GM21360 (cell line): ENCODE data around the gene EDRF1.
"Not testable (repeated sequence)": the region's sequence is repeated elsewhere in the genome, so short reads cannot be mapped to it uniquely, and the experiment has no call there.

Source experiments
- ATAC-seq: cut with Tn5 transposase; IDR thresholded peaks from one replicate; pipeline ENCODE4 v1.9.1; 2021; ENCODE audit warnings: mild to moderate bottlenecking, moderate library complexity; ENCODE audit not compliant: unreplicated experiment

EDRF1 gene

GRCh38 chr10:125707541-125708468 lies 11.7 kb upstream of the EDRF1 start:
- no peak for ATAC-seq

GRCh38 chr10:125708971-125709503 lies 10.5 kb upstream of the EDRF1 start:
- no peak for ATAC-seq

- no peak for ATAC-seq
Measured at GRCh38 chr10:125709553-125710474, 9.7 kb upstream of the EDRF1 start.

DNA sequence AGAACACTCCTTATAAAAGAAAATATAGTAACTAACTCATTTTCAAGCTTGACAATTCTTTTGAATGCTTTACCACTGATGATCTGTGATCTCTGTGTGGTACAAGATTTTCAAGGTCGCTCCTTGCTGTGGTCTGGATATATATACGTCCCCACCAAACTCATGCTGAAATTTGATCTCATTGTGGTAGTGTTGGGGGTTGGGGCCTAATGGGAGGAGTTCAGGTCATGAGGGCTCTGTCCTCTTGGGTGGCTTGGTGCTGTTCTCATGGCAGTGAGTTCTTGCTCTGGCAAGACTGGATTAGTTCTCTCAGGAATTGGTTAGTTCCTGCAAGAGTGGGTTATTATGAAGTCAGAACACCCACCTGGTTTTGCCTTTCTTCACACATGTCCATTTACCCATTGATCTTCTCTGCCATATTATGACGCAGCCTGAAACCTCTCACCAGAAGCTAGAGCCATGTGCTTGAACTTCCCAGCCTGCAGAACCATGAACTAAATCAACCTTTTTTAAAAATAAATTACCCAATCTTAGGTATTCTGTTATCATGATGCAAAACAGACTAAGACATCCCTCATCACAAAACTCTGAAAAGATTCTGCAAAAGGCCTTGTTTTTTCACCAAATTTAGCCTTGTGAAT lies 8.3 kb upstream of the EDRF1 start:
- ATAC-seq = no peak

- ATAC-seq = not testable (repeated sequence)
Measured at GRCh38 chr10:125714728-125715127, 4.8 kb upstream of the EDRF1 start.

- no peak for ATAC-seq
Measured at GRCh38 chr10:125720002-125720382, 483 bp downstream of the EDRF1 start.

- peak; percentile 16 for ATAC-seq
Measured at GRCh38 chr10:125721035-125721434, 1.5 kb downstream of the EDRF1 start.

- ATAC-seq = no peak
Measured at GRCh38 chr10:125722811-125723210, 3.3 kb downstream of the EDRF1 start.

DNA sequence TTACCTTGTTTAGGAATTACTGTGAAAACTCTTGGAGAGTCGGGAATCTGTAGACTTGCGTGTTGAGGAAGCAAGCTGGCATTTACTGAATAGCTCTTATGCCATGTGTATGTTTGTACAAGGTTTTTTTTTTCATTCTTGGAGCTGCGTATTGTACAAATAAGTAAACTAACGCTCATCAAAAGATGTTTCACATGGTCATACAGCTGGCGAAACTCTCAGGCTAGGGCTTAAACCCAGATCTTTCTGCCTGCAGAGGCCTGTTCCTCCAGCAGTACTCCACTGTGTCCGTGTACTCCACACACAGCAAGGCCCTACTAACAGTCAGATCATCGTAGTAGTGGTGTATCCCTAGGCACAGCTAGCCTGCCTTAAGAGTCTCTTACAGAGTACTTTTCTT lies 7.4 kb downstream of the EDRF1 start:
- ATAC-seq = no peak

DNA sequence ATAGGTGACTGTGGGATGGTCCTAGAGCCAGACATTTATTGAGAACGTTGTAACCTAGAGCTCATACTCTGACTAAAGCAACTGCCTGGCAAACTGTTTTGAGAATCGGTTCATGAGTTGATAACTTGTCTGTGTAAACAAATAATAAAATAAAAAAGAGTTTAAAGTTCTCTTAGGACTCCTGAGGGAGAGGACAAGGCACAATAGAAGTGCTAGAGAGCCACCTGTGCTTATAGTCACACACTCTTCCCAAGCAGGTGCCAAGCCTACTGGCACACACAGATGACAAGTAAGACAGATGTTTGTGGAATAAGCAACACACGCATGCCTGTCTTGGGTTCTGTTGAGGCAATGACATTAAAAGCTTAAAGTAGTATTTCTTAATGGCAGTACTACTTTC lies 7.9 kb downstream of the EDRF1 start:
- no peak for ATAC-seq

- no peak for ATAC-seq
Measured at GRCh38 chr10:125734148-125734547, 14.6 kb downstream of the EDRF1 start.

DNA sequence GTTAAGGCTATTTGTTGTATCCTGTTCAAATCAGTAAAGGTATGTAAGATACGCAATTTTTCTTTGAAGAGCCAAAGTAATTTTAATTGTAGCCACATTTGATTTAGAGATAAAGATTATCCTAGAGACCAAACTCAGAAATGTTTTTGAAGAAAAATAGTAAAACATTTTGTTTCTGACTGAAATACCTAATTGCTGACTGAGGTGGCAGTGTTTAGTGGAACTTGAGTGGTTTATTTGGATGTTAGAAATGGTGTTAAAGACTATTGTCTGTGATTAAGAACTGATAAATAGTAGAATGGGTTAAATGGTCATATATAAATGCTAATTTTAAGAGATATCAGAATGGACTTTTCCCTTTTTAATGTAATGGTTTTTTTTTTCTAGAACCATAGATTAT lies 15.3 kb downstream of the EDRF1 start:
- no peak for ATAC-seq

- no peak for ATAC-seq
Measured at GRCh38 chr10:125738206-125738605, 18.7 kb downstream of the EDRF1 start.

DNA sequence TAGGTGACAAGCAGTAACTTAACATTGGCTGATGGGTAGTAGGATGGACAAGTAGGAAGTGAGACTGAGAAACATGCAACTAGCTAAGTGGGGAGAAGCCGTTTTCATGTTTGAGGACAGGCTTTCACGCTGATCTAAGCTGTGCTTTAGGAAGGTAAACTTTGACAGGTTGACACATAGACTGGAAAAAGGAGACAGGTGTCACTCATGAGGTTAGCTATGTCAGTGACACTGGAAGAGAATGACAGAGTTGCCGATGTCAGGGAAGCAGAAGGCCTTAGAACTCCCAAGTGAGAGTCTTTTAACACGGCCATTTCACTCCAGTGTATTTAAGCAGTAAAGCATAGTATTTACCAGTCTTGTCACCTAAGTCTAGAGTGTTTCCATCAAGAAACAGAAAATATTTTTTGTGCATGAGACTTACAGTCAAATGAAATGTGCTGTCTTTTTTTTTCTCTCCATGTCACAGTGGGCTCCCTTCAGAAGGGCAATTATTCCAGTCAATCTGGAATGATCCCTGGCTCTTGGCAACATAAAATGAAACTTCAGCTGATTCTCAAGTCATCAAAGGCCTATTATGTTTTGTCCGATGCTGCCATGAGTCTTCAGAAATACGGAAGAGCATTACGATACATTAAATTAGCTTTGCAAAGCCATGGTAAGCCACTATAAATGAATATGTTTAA lies 20.6 kb downstream of the EDRF1 start:
- no peak for ATAC-seq

DNA sequence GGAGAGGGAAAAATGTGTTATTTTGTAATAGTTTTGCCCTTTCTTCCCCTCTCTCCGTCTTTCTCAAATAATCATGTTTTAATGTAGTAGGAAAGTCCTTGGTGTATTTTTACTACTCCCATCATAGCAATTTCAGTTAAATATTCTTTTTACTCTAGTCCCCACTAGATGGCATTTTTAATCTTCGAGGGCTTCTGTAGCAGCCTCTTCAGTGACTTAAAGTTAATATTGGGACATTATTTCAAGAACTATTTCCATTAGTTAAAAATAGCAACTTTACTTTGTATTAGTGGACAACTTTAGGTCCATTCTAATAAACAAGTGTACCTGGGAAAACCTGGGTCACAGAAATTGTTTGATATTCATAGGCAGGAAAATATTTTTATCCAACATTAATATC lies 23.0 kb downstream of the EDRF1 start:
- ATAC-seq = no peak

DNA sequence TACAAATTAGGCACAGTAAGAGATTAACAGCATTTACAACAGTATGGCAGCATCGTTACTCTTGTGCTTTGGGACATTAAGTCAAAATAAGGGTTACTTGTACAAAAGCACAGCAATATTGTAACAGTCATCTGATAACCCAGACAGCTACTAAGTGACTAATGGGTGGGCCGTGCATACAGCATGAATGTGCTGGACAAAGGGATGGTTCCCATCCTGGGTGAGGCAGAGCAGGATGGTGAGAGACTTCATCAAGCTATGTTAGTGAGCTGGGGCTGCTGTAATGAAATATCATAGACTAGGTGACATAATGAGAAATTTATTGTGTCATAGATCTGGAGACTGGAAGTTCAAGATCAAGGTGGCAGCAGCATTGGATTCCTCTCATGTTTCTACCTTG lies 25.4 kb downstream of the EDRF1 start:
- ATAC-seq = no peak

- no peak for ATAC-seq
Measured at GRCh38 chr10:125747417-125747816, 27.9 kb downstream of the EDRF1 start.

DNA sequence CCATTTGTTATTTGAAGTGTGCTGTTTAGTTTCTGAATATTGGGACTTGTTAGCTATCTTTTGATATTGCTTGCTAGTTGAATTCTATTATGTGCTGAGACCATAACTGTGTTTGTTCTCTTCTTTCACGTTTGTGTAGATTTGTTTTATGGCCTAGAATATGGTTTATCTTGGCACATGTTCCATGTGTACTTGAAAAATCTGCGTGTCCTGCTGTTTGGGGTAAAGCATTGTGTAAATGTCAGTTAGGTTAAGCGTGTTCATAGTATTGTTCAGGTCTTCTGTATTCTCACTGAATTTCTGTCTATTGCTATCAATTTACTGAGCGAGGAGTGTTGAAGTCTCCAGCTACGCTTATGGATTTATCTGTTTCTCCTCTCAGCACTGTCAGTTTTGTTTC lies 36.7 kb downstream of the EDRF1 start:
- ATAC-seq = no peak

- no peak for ATAC-seq
Measured at GRCh38 chr10:125756853-125757487, 37.5 kb downstream of the EDRF1 start.

GRCh38 chr10:125757742-125758141 lies 38.2 kb downstream of the EDRF1 start:
- ATAC-seq = no peak
